ENCODE data around the gene TRIM8.

DNA sequence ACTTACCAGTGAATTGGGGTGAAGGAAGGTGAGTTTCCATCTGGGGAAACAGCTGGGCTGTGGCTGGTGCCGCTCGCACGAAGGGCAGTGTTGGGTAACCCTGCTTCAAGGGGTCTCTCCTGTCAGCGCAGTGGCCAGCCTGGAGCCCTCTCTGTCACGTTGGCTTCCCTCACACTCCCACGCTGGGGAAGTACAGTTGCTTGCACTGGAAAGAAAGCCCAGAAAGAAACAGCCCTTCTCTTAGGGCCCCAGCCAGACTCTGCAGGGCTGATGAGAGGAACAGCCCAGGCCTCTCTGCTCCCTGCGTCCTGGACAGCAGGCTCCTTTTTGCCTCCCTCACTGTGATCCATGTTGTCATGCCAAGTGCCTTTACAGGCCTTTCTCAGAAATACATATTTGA lies 40.3 kb upstream of the TRIM8 start:
- TF ChIP-seq POLR2A (IDR thresholded peaks at IDR 0.05; ENCODE audit: borderline replicate concordance, extremely low read depth, insufficient read depth, insufficient read length) (no peak), JUND (IDR thresholded peaks at IDR 0.05) (no peak), POLR2AphosphoS5 (IDR thresholded peaks at IDR 0.05; ENCODE audit: low read depth, low read length) (no peak), EZH2 (IDR thresholded peaks at IDR 0.05) (no peak), RAD21 (IDR thresholded peaks at IDR 0.05; ENCODE audit: low read depth) (no peak)
- TF ChIP-seq, protein P1, sequence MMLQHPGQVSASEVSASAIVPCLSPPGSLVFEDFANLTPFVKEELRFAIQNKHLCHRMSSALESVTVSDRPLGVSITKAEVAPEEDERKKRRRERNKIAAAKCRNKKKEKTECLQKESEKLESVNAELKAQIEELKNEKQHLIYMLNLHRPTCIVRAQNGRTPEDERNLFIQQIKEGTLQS (IDR thresholded peaks at IDR 0.05), result no peak
- TF ChIP-seq, protein P2, sequence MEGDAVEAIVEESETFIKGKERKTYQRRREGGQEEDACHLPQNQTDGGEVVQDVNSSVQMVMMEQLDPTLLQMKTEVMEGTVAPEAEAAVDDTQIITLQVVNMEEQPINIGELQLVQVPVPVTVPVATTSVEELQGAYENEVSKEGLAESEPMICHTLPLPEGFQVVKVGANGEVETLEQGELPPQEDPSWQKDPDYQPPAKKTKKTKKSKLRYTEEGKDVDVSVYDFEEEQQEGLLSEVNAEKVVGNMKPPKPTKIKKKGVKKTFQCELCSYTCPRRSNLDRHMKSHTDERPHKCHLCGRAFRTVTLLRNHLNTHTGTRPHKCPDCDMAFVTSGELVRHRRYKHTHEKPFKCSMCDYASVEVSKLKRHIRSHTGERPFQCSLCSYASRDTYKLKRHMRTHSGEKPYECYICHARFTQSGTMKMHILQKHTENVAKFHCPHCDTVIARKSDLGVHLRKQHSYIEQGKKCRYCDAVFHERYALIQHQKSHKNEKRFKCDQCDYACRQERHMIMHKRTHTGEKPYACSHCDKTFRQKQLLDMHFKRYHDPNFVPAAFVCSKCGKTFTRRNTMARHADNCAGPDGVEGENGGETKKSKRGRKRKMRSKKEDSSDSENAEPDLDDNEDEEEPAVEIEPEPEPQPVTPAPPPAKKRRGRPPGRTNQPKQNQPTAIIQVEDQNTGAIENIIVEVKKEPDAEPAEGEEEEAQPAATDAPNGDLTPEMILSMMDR (IDR thresholded peaks at IDR 0.05 in 2 of 3, conservative IDR thresholded peaks at IDR 0.05 in 1 of 3; ENCODE audit: borderline replicate concordance in 1 of 3, insufficient read depth in 1 of 3, low read depth in 2 of 3, low read length in 2 of 3), result no peak
- TF ChIP-seq, protein P3, sequence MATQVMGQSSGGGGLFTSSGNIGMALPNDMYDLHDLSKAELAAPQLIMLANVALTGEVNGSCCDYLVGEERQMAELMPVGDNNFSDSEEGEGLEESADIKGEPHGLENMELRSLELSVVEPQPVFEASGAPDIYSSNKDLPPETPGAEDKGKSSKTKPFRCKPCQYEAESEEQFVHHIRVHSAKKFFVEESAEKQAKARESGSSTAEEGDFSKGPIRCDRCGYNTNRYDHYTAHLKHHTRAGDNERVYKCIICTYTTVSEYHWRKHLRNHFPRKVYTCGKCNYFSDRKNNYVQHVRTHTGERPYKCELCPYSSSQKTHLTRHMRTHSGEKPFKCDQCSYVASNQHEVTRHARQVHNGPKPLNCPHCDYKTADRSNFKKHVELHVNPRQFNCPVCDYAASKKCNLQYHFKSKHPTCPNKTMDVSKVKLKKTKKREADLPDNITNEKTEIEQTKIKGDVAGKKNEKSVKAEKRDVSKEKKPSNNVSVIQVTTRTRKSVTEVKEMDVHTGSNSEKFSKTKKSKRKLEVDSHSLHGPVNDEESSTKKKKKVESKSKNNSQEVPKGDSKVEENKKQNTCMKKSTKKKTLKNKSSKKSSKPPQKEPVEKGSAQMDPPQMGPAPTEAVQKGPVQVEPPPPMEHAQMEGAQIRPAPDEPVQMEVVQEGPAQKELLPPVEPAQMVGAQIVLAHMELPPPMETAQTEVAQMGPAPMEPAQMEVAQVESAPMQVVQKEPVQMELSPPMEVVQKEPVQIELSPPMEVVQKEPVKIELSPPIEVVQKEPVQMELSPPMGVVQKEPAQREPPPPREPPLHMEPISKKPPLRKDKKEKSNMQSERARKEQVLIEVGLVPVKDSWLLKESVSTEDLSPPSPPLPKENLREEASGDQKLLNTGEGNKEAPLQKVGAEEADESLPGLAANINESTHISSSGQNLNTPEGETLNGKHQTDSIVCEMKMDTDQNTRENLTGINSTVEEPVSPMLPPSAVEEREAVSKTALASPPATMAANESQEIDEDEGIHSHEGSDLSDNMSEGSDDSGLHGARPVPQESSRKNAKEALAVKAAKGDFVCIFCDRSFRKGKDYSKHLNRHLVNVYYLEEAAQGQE (IDR thresholded peaks at IDR 0.05; ENCODE audit: low read depth), result no peak
- TF ChIP-seq, protein P4, sequence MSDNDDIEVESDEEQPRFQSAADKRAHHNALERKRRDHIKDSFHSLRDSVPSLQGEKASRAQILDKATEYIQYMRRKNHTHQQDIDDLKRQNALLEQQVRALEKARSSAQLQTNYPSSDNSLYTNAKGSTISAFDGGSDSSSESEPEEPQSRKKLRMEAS (IDR thresholded peaks at IDR 0.05), result no peak
